ENCODE data around the gene HS3ST3B1. TPM values are rescaled to one million over a fixed set of nuclear protein-coding genes. Genes with fewer than 3 reads are reported as not detected.

HS3ST3B1 gene
- total RNA-seq, 6 experiments from 2014 or later = 18.3 to 24.6 (median 22.3) TPM

- Mint-ChIP-seq H3K4me3 (no peak overlapping the region), H3K9me3 (no peaks in the 10 kb centered on the region), H3K27me3 (ENCODE audit: insufficient read depth) (no peaks in the 10 kb centered on the region; the same call in 1 of the 2 replicates), H3K4me1 (ENCODE audit: low read depth) (peaks cover 8% of the 10 kb centered on the region), H3K36me3 (ENCODE audit: low read depth) (no peaks in the 10 kb centered on the region), H3K27ac (no peak overlapping the region)
- no peak for TF ChIP-seq CTCF (IDR thresholded peaks at IDR 0.05)
- peak; percentile 24 for DNase-seq
Observed at GRCh38 chr17:14355556-14355955, 54.7 kb downstream of the HS3ST3B1 start.

GRCh38 chr17:14359163-14360020 is 58.5 kb downstream of the HS3ST3B1 start:
- DNase-seq = no peak
- Mint-ChIP-seq H3K4me1 (ENCODE audit: low read depth) (peaks cover 8% of the 10 kb centered on the region), H3K27me3 (ENCODE audit: insufficient read depth) (no peaks in the 10 kb centered on the region; the same call in none of the 2 replicates), H3K36me3 (ENCODE audit: low read depth) (no peaks in the 10 kb centered on the region), H3K27ac (no peak overlapping the region), H3K4me3 (no peak overlapping the region), H3K9me3 (no peaks in the 10 kb centered on the region)
- TF ChIP-seq CTCF (IDR thresholded peaks at IDR 0.05) = no peak

- H3K27ac Mint-ChIP-seq = no peak overlapping the region
- no peak for TF ChIP-seq CTCF (IDR thresholded peaks at IDR 0.05)
- DNase-seq = no peak
- no peaks in the 10 kb centered on the region; the same call in none of the 2 replicates for H3K27me3 Mint-ChIP-seq (ENCODE audit: insufficient read depth)
- H3K36me3 Mint-ChIP-seq (ENCODE audit: low read depth) = no peaks in the 10 kb centered on the region
- H3K4me3 Mint-ChIP-seq = no peak overlapping the region
- H3K9me3 Mint-ChIP-seq = no peaks in the 10 kb centered on the region
- peaks cover 8% of the 10 kb centered on the region for H3K4me1 Mint-ChIP-seq (ENCODE audit: low read depth)
Observed at GRCh38 chr17:14360856-14361255, 60.0 kb downstream of the HS3ST3B1 start.

GRCh38 chr17:14361470-14361869 is 60.6 kb downstream of the HS3ST3B1 start:
- Mint-ChIP-seq H3K27me3 (ENCODE audit: insufficient read depth) (no peaks in the 10 kb centered on the region; the same call in none of the 2 replicates), H3K9me3 (no peaks in the 10 kb centered on the region), H3K4me3 (no peak overlapping the region), H3K27ac (no peak overlapping the region), H3K4me1 (ENCODE audit: low read depth) (peaks cover 8% of the 10 kb centered on the region), H3K36me3 (ENCODE audit: low read depth) (no peaks in the 10 kb centered on the region)
- TF ChIP-seq CTCF (IDR thresholded peaks at IDR 0.05) = no peak
- no peak for DNase-seq

GRCh38 chr17:14361945-14362508 is 61.1 kb downstream of the HS3ST3B1 start:
- H3K9me3 Mint-ChIP-seq = no peaks in the 10 kb centered on the region
- no peak for DNase-seq
- H3K27me3 Mint-ChIP-seq (ENCODE audit: insufficient read depth) = no peaks in the 10 kb centered on the region; the same call in none of the 2 replicates
- TF ChIP-seq CTCF (IDR thresholded peaks at IDR 0.05) = no peak
- H3K36me3 Mint-ChIP-seq (ENCODE audit: low read depth) = no peaks in the 10 kb centered on the region
- H3K4me3 Mint-ChIP-seq = no peak overlapping the region
- peaks cover 8% of the 10 kb centered on the region for H3K4me1 Mint-ChIP-seq (ENCODE audit: low read depth)
- no peak overlapping the region for H3K27ac Mint-ChIP-seq
